GM10266 (cell line): ENCODE measurements around the gene DGKI.

Experiments
- DNase-seq: peaks from one replicate; pipeline ENCODE4 v3.0.0; 2012; ENCODE audit errors: extremely low spot score
- TF ChIP-seq, protein P1 (sequence below): IDR thresholded peaks from 2 replicates; pipeline ENCODE4 v1.5.1; 2012; ENCODE audit warnings: mild to moderate bottlenecking, low read depth; ENCODE audit not compliant: control insufficient read depth, insufficient read depth; ENCODE audit errors: missing control alignments

DGKI gene

DNA sequence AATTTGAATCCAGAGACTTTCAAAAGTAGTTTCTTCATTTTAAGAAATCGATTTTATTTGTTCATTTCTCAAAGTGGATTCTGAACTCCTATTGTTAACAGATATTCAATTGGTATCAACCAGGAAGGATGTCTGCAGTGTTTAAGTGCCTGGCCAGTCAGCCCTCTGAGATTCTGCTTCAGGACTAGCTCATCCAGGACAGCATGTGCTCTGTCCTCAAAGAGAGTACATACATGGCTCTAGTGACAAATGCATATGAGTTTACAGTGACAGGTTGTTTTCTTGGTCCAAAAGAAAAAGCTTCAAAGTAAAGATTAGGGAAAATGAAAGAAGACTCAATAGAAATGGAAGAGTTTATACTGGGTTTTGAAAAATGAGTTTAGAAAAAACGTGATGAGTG is 494.8 kb downstream of the DGKI start:
- TF ChIP-seq, protein P1, sequence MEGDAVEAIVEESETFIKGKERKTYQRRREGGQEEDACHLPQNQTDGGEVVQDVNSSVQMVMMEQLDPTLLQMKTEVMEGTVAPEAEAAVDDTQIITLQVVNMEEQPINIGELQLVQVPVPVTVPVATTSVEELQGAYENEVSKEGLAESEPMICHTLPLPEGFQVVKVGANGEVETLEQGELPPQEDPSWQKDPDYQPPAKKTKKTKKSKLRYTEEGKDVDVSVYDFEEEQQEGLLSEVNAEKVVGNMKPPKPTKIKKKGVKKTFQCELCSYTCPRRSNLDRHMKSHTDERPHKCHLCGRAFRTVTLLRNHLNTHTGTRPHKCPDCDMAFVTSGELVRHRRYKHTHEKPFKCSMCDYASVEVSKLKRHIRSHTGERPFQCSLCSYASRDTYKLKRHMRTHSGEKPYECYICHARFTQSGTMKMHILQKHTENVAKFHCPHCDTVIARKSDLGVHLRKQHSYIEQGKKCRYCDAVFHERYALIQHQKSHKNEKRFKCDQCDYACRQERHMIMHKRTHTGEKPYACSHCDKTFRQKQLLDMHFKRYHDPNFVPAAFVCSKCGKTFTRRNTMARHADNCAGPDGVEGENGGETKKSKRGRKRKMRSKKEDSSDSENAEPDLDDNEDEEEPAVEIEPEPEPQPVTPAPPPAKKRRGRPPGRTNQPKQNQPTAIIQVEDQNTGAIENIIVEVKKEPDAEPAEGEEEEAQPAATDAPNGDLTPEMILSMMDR: no peak
- no peak for DNase-seq

GRCh38 chr7:137345799-137346449 is 500.9 kb downstream of the DGKI start:
- no peak for DNase-seq
- TF ChIP-seq, protein P1: no peak

GRCh38 chr7:137343281-137343841 is 503.4 kb downstream of the DGKI start, which contains the start of gene PTN:
Gene PTN, minus strand, starts transcription at chr7:137343733. Its CDS starts 88,760 bp downstream, at chr7:137254973.
- TF ChIP-seq, protein P1: no peak
- DNase-seq: no peak

- TF ChIP-seq, protein P1: no peak
- DNase-seq: no peak
Measured at GRCh38 chr7:137342828-137343261, 503.9 kb downstream of the DGKI start.

DNA sequence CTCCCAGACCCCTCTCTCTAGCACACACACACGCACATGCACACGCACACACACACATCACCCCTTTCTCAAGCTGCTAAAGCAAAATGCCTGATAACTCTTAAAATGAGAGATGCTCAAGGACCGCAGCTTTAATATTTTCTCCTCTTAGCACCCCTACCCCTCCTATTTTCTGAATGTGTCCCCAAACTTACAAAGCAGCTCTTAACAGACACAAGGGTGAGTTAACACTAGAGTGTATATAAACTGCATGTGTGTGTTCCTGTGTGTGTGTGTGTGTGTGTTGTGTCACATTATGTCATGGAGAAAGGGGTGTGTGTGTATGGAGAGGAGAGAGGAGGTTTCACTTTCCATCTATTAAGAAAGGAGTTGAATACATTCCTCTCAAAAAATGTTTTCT is 504.5 kb downstream of the DGKI start:
- TF ChIP-seq, protein P1: no peak
- DNase-seq: no peak

- TF ChIP-seq, protein P1: peak; percentile 10
- DNase-seq: no peak
Measured at GRCh38 chr7:137337902-137338301, 508.9 kb downstream of the DGKI start.

DNA sequence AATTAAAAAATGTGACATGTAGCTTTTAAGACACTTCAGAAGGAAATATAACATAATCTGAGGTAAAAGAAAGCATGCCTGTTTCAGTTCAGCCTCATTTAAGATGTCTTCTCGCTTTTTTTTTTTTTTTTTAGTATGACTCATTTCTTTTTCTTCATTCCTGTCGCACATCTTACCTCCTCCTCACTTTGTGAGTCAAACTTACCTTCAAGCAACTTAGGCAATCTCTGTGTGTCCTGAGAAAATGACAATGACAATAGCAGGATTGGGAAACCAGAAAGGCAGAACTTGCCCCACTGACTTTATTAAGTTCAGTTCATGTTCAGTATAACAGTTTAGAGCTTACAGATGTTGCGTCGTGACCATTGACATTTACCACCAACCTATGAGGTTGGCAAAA is 511.0 kb downstream of the DGKI start:
- no peak for DNase-seq
- TF ChIP-seq, protein P1: no peak
